22Rv1 (cell line): ENCODE results near the gene PLEKHD1.

ENCODE experiments used
- H3K27ac ChIP-seq: fragments of 450-650 bp; 2 replicates; pipeline ENCODE4 v1.5.1; 2017
- ZFX ChIP-seq: fragments of 450-650 bp; IDR thresholded peaks from 2 replicates; pipeline ENCODE4 v1.6.1; 2017; ENCODE audit warnings: antibody characterized with exemption, borderline replicate concordance
- TF ChIP-seq, protein P1 (sequence below): fragments of 450-650 bp; IDR thresholded peaks from 2 replicates; pipeline ENCODE4 v1.5.1; 2017; ENCODE audit warnings: mild to moderate bottlenecking

PLEKHD1 gene

DNA sequence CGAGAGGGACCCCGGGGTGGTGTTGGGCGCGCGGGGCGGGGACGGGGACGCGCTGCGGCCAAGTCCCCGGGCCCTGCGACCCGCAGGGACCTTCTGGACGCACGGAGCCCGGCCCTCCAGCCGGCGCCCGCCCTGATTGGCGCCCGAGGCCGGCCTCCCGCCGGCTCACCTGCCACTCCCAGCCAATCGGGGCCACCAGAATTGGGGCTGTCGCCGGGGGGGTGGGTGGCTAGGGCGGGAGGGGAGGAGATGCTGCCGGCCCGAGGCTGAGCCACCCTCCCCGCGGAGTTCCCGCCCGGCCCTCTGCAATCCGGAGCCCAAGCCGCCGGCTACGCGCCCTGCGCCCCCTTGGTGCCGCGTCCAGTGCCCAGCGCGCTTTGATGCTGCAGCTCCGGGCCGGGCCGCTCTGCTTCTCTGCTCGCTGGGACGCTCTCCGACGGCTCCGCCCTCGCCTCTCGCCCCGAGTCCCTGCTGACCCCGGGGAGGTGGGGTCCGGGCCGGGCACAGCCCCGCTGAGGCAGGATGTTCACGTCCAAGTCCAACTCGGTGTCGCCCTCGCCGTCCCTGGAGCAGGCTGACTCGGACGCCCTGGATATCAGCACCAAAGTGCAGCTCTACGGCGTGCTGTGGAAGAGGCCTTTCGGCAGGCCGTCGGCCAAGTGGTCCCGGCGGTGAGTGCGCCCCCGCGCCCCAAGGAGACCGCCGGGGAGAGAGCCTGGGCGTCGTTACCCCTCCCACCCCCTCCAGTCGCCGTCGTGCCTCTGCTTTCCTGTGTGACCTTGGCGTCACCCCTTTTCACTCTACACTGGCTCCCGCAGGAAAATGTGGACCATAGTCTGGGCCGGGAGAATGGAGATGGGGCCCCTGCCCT is at the start of gene PLEKHD1:
PLEKHD1 (plus strand) TSS at position 285 of the 871 bp plus-strand sequence; CDS start at position 523, 238 bp downstream.
- no peak within 1 kb of the TSS for H3K27ac ChIP-seq
- no peak for TF ChIP-seq ZFX
- TF ChIP-seq, protein P1, sequence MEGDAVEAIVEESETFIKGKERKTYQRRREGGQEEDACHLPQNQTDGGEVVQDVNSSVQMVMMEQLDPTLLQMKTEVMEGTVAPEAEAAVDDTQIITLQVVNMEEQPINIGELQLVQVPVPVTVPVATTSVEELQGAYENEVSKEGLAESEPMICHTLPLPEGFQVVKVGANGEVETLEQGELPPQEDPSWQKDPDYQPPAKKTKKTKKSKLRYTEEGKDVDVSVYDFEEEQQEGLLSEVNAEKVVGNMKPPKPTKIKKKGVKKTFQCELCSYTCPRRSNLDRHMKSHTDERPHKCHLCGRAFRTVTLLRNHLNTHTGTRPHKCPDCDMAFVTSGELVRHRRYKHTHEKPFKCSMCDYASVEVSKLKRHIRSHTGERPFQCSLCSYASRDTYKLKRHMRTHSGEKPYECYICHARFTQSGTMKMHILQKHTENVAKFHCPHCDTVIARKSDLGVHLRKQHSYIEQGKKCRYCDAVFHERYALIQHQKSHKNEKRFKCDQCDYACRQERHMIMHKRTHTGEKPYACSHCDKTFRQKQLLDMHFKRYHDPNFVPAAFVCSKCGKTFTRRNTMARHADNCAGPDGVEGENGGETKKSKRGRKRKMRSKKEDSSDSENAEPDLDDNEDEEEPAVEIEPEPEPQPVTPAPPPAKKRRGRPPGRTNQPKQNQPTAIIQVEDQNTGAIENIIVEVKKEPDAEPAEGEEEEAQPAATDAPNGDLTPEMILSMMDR = no peak

DNA sequence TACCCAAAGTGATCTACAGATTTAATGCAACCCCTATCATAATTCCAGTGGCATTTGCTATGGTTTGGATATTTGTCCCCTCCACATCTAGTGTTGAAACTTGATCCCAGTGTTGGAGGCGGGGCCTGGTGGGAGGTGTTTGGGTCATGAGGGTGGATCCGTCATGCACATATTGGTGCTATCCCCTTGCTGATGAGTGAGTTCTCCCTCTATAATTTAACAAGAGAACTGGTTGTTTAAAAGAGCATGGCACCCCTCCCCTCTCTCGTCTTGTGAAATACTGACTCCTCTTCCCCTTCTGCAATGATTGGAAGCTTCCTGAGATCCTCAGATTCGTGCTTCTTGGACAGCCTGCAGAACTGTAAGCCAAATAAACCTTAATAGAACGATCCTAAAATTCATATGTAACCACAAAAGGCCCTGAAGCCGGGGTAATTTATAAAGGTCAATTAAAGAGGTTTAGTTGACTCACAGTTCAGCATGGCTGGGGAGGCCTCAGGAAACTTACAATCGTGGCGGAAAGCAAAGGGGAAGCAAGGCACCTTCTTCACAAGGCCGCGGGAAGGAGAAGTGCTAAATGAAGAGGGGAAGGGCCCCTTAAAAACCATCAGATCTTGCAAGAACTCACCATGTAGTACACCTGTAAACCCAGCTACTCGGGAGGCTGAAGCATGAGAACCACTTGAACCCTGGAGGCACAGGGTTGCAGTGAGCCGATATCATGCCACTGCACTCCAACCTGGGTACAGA is 44.8 kb upstream of the PLEKHD1 start:
- H3K27ac ChIP-seq = no peak overlapping the region
- TF ChIP-seq, protein P1 = no peak
- no peak for TF ChIP-seq ZFX

DNA sequence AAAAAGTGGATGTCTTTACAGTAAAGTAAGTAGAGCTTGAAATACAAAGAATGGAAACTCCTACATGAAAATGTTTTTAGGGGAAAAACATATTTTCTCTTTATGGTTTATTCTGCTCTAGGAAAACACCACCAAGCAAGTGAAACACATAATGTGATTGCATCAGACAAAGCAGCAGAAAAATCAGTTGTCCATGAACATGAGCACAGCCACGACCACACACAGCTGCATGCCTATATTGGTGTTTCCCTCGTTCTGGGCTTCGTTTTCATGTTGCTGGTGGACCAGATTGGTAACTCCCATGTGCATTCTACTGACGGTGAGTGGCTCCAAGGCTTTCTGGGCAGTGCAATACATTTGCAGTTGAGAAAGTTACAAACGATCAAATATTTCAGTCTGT is 42.6 kb upstream of the PLEKHD1 start:
- no peak for TF ChIP-seq ZFX
- TF ChIP-seq, protein P1 = no peak

DNA sequence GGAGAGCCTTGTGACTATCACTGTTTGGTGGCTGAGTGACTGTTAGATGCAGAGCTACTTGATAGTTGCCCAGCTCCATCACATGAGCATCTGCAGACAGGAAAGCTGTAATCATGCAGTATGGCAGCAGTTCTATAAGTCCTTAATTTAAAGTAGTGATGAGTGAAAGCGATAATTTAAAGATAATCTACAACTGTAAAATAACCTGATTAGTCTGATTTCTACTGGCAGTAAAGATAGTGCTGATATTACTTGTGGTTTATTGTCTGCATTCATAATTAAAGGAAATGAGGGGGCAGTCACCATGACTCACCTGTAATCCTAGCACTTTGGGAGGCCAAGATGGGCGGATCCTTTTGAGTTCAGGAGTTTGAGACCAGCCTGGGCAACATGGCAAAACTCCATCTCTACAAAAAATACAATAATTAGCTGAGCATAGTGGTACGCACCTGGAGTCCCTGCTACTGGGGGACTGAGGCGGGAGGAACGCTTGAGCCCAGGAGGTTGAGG is 41.2 kb upstream of the PLEKHD1 start:
- TF ChIP-seq ZFX = no peak
- TF ChIP-seq, protein P1 = no peak
- no peak overlapping the region for H3K27ac ChIP-seq

More for the DNA sequence above, 42.6 kb upstream of the PLEKHD1 start:
- no peak overlapping the region for H3K27ac ChIP-seq

DNA sequence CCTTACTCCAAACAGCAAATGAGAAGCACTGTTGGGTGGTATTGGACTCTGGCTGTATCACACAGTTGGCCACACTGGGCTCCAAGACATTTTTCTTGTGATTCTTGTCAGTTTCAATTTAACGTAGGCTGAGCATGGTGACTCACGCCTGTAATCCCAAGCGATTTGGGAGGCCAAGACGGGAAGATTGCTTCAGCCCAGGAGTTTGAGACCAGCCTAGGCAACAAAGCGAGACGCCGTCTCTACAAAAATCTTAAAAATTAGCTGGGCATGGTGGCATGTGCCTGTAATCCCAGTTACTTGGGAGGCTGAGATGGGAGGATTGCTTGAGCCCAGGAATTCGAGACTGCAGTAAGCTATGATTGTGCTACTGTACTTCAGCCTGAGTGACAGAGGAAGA is 35.3 kb upstream of the PLEKHD1 start:
- H3K27ac ChIP-seq = no peak overlapping the region
- TF ChIP-seq, protein P1 = no peak
- no peak for TF ChIP-seq ZFX

DNA sequence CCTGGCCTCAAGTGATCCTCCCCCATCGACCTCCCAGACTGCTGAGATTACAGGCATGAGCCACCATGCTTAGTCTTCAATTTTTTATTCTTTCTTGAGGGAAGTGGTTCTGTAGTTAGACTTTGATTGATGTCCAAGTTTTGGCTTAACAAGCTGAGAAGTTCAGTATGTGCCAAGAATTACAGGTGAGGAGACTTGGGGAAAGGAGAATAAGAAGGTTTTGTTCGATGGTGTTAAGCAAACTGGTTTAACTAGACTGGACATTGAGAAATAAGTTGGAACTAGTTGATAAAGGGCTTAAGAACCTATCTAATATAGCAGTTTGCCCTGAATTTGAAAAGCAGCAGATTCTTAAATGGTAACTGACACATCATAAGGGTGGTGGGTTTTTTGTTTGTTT is 32.6 kb upstream of the PLEKHD1 start:
- H3K27ac ChIP-seq = no peak overlapping the region
- no peak for TF ChIP-seq ZFX
- TF ChIP-seq, protein P1 = no peak
